GM19397 (cell line): ENCODE data around the gene ATAD2B.

Experiments used
- ATAC-seq: cut with Tn5 transposase; IDR thresholded peaks from one replicate; pipeline ENCODE4 v1.9.1; 2021; ENCODE audit warnings: mild to moderate bottlenecking, moderate library complexity; ENCODE audit not compliant: unreplicated experiment

The ATAD2B gene

DNA sequence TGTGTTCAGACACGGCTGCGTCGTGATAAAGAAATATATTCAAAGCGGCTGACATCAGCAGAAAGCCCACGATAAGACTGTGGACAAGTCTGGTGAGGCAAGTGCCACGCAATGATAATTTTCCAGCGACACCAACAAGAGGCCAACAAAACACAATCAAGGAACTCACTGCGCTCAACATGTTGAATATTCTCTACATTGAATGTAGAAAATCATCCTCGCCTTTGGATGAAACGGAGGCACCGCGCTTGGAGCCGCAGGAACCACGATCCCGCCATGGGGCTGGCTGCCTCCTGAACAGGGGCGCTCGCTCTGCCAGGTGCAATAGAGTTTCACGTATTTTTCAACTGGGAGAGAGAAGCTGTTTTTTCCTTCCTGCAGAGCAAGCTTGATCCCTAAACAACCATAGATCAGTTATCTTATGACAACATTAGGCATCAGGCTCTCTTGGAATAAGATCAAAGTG, 220.3 kb downstream of the ATAD2B start:
- ATAC-seq = no peak

DNA sequence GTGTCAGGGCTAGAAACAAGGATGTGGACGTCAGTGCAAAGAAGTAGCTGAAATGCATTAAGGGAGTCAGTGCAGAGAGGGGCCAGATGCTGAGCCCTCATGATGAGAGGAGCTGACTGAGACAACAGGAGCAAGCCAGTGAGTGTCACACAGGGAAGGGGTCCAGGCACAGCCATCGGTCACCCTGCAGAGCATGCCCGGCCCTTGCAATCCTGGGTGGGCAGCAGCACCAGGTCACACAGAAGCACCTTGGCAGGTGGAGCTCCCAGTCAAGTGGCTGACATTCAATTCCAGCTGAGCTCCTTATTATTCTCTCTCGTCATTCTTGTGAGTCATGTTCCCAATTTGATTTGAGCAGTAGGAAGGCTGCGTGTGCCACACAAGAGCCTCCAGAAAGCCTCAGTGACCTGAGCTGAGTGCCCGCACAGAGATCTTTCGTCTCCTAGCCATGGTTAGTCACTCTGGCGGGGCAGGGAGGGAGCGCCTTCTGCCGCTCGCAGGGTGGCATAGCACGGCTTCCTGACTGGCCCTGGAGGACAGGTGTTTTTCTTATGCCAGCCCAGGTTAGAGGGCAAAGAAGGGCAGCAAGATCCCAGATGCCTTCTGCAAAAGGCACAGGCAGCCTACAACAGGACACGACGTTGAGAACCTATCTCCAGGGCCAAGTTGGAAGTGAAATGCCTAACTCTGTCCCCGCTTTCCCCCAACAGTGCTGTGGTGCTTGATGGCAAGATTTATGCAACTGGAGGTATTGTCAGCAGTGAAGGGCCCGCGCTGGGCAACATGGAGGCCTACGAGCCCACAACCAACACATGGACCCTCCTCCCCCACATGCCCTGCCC, 220.9 kb downstream of the ATAD2B start:
- no peak for ATAC-seq

DNA sequence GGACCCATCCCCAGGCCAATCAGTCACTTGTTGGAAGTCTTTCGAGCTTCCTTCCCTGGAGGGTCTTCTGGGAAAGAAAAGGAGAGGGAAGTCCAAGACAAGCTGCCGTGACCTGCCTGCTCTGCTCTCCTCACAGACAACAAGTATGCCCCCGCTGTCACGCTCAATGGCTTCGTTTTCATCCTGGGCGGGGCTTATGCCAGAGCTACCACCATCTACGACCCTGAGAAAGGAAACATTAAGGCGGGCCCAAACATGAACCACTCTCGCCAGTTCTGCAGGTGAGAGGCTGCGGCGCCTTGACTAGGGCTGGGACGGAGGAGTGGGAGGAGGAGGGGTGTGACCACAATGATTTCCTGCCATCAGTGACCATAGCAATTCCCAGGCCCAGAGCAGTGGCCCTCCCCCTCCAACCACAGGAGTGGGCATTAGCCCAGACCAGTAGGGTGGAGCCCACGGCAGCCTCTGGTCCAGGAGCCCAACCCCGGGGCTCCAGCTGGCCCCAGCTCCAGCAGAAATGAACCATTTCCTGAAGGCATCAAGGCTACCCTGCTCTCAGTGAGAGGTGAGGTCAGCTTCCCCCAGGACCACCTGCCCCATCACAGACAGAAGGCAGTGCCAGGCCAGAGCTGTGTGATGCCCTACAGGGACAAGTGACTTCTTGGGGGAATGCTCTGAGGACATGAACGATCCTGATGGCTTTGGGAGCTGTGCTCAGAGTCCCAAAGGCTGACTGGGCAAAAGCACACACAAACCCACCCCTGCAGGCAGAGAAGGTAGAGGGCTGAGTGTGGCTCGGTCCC, 223.1 kb downstream of the ATAD2B start:
- no peak for ATAC-seq

DNA sequence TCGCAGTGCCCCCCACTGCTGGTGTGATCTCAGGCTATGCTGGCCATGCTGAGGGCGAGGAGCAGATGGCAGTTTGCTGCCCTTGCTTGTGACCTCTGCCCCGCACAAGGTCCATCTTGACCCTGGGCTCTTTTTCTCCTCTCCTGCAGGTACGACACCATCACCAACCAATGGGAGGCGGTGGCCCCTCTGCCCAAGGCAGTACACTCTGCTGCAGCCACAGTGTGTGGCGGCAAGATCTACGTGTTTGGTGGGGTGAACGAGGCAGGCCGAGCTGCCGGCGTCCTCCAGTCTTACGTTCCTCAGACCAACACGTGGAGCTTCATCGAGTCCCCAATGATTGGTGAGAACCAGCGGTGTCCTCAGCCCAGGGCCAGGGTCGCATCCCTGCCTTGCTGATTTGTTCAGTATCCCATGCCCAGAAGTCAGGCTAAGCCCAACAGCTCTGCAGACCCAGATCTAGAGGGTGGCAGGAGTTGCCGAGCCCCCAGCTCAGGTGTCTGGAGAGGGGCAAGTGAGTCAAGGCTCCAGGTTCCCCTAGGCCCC, 223.8 kb downstream of the ATAD2B start:
- no peak for ATAC-seq

DNA sequence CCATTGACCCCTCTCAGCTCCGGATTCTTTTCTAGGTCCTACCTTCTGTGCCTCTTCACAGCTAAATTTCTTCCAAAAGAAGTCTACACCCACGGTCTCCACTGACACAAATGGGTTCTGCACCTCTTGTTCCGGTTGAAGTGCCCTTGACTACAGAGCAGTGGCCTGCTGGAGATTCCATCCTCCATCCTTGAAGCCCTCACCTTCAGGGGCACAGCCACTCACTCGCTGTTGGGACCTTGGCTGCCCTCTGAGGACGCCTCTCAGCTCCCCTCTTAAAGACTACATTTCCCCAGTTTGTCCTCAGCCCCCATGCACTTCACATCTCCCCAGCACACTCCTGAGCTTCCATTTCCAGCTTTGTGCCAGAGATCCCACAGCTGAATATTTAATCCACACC, 226.3 kb downstream of the ATAD2B start:
- ATAC-seq = no peak

DNA sequence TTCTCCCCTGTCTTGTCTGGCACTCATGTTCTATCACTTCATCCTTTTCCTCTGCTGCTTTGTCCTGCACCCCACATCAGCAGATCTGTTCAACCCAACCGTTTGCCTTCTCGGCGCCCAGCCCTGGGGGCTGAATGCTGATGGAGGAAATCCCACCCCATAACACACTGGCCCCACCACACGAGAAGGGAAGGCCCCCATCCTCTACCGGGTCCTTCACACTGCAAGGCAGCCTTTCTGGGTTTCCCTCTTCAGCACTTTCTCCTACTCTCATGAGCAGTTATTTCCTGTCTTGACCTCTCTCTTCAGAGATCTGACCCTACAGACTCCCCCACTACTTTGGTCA, 227.4 kb downstream of the ATAD2B start:
- no peak for ATAC-seq

DNA sequence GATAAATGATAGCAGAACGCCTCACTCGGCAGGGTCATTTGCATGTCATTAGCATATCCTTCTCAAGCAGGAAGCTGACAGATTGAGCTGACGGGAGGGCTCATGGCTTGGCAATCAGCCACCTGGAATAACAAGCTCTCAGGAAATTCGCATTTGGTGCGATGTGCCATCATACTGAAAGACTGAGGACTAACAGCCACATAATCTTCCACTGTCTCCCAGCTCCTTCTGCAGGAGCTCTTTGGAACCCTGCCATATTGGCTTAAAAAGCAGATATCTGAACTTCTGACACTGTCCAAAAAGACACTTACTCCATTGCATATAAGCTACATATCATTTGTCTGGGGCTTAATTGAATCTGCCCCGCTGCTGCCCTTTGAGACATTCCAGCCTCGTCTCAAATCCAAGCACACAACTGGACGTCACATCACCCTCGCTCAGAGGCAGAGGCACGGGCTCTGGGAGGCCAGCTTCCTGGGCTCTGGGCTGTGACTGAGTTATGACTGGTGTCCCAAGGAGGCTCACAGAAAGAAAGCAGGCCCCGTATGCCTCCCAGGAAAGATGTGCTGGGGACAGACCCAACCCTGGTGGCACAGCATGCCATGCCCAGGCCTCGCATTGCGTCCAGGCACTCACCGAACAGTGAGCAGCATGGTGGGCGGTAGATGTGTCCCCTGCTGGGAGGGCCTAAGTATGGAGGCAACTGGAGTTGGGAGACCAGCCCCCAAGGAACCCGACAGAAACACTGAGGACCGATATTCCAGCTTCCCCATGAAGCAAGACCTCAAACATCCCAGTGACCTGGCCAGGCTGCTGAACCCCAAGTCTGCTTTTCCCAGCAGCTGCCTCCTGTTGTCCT, 228.0 kb downstream of the ATAD2B start:
- ATAC-seq = no peak
